ENCODE results near the gene ASB7.

- no peak for TF ChIP-seq CTCF (IDR thresholded peaks at IDR 0.05)
- TF ChIP-seq EZH2phosphoT487 (IDR thresholded peaks at IDR 0.05) = no peak
- no peak for TF ChIP-seq EZH2 (IDR thresholded peaks at IDR 0.05)
These were observed 94.1 kb downstream of the ASB7 start for GRCh38 chr15:100696452-100696851.
